Right renal cortex interstitium (tissue), 3 donors: ENCODE measurements around the gene IL17C. TPM values are rescaled to one million over a fixed set of nuclear protein-coding genes. Genes with fewer than 3 reads are reported as not detected.

Source experiments
- DNase-seq, 3 donors: peaks; one replicate each; pipeline ENCODE4 v3.0.0-alpha.2; 2013; ENCODE audit warnings: low read depth in 3 of 3, low spot score in 2 of 3
- polyA plus RNA-seq, 3 donors: library from polyadenylated mRNA; unstranded; fragments of 120-200 nt; gene quantifications; one replicate each; pipeline ENCODE4 v1.2.1, GENCODE V29; 2013; ENCODE audit not compliant: insufficient read length in 3 of 3

Gene IL17C
- polyA plus RNA-seq, 3 donors = not detected

DNA sequence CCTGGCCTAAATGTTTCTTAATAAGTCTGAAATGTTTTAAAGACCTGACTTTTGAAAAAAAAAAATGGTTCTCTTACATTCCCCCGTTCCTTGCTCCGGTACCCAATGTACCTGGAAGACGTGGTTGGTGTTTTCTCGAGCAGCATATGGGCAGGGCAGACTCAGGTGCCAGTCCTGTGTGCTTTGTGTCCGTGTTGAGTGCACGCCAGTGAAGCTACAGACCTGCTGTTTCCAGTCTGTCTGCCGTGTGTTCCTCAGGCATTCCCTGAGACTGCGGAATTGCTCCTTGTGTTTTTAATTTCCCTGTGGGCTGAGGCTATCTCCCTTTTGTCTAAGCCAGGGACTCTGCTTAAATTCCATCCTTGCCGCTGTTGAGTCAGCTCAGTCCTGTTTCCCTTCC lies 11.7 kb upstream of the IL17C start:
- DNase-seq = no peak

DNA sequence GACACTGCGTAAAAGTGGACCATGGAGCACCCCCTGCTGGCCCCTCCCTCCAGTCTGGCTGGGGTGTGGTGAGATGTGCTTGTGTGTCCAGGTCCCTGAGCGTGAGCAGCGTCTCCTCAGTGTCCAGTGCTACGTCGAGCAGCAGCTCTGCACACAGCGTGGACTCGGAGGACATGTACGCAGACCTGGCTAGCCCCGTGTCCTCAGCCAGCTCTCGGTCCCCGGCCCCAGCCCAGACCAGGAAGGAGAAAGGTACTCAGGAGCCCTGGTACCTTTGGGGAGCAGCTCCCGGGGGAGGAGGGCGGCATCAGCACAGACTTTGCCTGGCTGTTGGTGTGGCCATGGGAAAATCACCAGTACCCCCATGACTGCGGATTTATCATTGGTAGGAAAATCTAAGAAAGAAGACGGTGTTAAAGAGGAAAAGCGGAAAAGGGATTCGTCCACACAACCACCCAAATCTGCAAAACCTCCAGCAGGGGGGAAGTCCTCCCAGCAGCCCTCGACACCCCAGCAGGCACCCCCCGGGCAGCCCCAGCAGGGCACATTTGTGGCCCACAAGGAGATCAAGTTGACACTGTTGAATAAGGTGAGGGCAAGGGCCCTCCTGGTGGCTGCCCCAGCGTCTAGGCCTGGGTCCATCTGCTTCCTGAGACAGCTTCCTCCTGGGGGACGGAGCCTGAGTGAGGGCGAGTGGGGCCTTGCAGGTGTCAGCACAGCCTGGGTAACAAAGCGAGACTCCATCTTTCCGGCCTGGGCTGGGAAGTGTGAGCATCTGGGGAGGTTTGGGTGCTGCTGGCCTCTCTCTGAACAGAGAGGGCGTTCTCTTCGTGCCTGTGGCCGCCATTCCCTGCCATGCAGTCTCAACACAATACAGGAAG lies 10.6 kb upstream of the IL17C start:
- DNase-seq = no peak

- DNase-seq = no peak
Observed at GRCh38 chr16:88628512-88628974, 9.8 kb upstream of the IL17C start.

DNA sequence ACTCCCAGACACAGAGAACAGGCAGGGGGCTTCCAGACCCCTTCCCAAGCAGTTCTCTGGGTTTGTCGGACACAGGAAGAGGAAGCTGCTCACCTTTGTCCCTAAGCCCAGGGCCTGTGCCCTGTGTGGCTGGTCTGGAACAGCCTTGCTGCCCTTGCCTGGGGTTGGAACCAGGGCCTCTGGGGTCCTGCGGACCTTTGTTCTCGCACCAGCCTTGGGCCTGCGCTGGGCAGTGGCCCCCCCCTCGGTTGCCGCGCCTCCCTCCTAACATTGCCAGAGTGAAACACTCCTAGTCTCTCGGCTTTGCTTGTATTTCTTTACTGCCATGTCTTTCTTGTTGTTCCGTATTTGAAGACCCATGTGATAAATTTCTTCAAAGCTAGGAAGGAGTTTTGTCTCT lies 8.5 kb upstream of the IL17C start:
- DNase-seq = no peak

GRCh38 chr16:88630433-88630832 lies 7.9 kb upstream of the IL17C start:
- DNase-seq = no peak

DNA sequence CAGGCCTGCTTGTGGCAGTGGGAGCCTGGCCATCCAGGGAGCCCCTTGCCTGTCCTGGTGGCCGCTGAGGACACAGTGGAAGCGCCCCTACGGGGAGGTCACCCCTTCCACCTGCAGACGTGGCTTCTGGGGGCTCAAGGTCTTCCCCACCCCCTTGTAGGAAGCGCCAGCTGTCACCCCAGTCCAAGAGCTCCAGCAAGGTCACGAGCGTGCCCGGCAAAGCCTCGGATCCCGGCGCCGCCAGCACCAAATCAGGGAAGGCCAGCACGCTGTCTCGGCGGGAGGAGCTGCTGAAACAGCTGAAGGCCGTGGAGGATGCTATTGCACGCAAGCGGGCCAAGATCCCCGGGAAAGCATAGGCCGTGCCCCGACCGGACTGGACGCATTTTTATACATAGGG lies 7.4 kb upstream of the IL17C start:
- no peak for DNase-seq

DNA sequence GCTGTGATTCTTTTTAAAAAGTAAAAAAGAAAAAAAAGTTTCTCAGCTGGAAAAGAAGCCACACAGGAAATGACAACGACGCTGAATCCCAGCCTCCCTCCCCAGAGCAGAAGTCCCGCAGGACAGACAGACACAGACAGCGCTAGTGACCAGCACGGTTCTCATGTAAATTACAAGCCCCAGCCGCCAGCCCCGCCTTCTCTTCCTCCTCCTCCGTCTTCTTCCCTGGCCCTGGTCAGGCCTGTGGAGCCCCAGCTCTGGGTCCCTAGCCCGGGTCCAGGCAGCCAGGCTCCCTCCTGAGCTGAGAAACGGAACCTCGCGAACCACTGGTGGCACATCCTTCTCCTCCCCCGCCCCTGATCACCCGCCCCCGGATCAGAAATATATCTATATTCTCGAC lies 7.0 kb upstream of the IL17C start:
- no peak for DNase-seq

GRCh38 chr16:88631920-88632586 lies 6.3 kb upstream of the IL17C start:
- DNase-seq = no peak

DNA sequence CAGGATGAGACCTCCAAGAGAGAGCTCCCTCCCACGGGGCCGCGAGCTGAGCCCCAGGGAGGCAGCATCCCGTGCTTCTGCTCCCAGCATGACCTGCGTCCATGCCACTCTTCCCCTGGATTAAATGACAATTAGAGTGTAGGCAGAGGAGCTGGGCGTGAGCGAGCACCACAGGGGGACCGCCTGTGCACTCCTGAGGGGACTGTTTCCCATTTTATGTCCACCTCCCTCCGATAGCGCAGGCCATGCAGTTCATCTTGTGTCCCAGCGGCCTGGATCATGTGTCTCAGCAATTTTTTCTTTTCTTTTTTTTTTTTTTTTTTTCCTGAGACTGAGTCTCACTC lies 5.8 kb upstream of the IL17C start:
- no peak for DNase-seq

DNA sequence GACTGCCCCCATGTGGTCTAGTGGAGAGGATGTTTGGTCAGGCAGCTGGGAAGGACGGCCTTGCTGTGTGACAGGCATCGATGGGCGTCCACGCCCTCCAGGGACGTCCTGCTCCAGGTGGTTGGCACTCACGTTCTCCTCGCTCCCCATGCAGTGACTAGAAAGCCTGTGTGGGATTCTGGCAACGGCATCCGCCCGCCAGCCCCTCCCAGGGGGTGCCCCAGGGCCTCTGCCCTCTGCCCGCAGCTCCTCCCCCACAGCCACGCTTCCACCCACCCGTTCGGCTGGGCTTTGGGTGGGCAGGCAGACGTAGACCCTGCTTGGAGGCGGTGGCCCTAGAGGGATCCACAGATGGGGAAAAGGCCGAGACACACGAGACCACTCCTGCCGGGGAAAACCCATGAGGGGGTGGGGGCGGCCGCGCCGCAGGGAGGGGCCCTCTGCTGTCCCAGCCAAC lies 4.7 kb upstream of the IL17C start:
- no peak for DNase-seq

DNA sequence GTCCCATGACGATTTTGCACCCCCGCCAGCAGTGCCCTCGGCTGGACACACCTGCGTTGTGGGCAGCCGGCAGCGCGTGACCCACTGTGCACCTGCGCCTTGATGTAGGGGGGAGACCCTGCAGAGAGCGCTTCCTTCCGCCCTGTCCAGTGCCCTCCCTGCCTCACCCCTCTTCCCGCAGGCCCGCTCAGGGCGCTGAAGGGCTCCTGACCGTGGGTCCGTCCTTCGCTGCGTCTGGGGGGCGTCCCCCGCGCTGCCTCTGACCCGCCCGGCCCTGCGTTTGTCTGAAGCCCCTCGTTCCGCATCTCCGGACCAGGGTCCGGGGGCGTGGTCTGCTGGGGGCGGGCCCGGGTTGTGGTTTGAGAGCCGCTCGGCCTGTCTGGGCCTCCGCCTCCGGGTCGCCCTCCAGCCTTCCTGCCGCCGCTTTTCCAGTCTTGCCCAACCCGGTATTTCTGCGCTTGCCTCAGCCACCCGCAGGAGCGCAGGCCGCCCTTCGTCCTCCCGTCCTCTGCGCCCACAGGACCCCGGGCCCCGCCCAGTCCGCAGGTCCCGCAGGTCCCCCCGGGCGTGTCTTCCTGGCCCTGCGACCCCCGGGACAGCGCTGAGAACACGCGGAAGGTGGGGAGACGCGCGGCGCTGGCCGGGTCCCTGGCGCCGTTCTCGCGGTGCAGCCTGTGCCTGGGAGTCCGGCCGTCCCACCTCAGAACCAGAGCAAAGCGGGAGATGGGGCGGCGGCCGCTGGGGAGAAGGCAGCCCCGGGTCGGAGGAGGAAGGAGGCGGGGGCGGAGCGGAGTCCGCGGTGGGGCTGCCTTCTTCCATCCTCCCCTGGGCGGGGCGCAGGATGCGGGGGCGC lies 4.0 kb upstream of the IL17C start:
- DNase-seq = no peak

DNA sequence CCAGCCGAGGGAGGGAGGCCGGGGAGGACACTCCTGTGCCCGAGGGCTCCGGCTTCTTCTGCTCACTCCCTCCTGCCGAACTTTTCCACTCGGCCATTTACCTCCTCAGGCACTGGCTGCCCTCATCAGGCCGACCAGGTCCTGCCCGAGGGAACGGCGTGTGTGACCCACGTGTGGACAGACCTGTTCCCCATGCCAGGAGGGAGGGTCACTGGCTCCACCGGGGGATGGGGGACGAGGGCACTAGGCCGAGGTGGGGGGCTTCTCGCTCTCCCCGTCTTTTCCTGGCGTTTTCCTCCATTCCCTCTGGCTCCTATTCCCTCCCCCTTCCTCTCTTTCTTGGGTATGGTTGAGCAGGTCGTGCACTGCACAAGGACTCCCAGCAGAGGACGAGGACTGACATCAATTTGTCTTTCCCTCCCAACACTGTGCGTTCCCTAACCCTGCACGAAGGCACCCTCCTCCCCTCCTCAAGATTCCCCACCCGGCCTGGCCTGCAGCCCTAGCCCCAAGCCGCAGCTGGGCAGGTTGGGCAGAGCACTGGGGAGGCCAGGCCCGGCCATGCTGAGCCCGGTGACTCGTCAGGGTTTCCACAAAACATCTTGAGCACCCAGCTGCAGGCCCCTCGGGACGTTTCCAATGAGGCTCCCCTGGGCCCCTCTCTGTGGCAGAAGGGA lies 3.2 kb upstream of the IL17C start:
- no peak for DNase-seq

DNA sequence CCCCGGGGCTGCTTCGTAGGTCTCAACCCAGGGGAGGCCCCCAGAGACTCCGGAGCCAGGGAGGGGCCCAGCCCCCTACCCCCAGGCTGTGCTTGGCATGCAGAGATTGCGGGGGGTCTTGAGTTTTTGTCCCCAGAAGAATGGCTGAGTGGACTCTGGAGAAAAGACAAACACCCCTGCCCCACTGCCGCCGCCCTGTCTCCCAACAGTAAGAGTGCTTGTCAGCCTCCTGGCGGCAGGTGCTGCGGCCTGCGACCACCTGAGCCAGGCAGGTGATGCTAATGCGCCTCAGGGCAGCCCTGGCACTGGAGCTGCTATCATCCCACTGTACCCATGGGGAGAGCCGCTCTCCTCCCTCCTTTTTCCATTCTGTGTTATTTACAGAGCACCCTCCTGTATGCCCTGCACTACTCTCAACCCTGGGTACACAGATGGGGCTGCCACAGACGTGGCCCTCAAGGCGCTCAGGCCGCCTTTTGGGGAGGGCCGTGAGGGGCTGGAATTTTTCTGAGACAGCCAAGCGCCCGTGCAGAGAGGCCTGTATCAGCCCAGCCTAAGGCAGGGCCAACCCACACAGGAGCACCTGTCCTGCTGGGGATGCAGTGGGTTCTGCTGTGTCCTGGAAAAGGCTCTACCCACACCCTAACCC lies 2.6 kb upstream of the IL17C start:
- DNase-seq = no peak

GRCh38 chr16:88636488-88637265 lies 1.7 kb upstream of the IL17C start:
- no peak for DNase-seq

DNA sequence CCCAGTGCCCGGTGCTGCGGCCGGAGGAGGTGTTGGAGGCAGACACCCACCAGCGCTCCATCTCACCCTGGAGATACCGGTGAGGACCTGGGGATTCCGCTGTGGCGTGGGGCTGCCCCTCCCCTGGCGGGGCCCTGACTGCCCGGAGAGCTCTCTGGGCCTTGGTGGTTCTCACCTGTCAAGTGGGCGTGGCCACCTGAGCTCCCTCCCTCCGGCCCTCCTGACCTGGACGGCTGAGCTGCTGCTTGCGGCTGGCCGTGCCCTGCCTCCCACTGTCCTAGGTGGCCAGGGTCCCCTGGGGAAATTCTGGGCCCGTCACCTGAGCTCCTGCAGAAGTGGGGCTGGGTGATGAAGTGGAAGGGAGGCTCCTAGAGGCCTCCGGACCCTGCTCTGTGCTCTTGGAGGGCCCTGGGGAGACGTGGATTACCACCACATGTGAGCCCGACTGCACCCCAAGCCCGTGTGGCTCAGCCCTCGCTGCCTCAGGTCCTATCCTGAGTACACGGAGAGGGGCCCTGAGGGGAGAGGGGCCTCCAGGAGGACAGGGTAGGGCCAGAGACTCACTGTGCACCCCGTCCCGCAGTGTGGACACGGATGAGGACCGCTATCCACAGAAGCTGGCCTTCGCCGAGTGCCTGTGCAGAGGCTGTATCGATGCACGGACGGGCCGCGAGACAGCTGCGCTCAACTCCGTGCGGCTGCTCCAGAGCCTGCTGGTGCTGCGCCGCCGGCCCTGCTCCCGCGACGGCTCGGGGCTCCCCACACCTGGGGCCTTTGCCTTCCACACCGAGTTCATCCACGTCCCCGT lies 1.1 kb downstream of the IL17C start:
- DNase-seq = no peak

DNA sequence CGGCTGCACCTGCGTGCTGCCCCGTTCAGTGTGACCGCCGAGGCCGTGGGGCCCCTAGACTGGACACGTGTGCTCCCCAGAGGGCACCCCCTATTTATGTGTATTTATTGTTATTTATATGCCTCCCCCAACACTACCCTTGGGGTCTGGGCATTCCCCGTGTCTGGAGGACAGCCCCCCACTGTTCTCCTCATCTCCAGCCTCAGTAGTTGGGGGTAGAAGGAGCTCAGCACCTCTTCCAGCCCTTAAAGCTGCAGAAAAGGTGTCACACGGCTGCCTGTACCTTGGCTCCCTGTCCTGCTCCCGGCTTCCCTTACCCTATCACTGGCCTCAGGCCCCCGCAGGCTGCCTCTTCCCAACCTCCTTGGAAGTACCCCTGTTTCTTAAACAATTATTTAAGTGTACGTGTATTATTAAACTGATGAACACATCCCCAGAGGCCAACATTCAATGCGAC lies 1.7 kb downstream of the IL17C start:
- DNase-seq = no peak

DNA sequence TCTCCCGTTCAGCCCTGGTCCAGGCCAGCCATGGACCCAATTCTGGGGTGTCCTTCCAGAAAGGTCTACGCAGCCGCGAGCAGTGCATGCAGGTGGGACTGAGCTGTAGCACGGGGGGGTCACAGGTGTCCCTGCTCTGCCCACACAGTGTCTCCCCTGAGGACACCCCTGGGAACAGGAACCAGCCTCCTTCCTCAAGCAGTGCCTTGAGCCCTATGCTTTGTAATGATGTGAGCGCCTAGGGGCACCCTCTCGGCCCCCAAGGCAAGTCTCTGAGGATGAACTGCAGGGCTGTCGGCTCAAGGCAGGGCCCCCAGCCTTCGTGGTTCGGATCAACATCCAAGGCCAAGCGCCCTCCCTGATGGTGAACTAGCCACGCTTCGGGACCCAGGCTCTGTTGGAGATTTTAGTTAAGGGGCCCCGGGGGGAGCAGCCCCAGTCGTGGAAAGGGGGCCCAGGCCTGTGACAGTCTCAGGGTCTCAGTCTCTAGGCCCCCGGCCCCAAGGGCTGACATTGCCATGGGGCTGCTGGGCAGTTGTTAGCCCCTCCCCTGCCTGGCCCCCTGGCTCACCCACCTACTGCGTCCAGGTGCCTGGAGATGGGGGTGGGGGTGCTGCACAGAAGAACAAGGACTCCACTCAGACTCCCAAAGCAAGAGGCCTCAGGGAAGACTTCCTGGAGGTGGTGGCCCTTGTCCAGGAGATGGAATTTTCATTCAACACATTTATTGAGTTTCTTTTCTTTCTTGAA lies 2.3 kb downstream of the IL17C start:
- DNase-seq = no peak
